ENCODE measurements around the gene SLC16A5.

The SLC16A5 gene

DNA sequence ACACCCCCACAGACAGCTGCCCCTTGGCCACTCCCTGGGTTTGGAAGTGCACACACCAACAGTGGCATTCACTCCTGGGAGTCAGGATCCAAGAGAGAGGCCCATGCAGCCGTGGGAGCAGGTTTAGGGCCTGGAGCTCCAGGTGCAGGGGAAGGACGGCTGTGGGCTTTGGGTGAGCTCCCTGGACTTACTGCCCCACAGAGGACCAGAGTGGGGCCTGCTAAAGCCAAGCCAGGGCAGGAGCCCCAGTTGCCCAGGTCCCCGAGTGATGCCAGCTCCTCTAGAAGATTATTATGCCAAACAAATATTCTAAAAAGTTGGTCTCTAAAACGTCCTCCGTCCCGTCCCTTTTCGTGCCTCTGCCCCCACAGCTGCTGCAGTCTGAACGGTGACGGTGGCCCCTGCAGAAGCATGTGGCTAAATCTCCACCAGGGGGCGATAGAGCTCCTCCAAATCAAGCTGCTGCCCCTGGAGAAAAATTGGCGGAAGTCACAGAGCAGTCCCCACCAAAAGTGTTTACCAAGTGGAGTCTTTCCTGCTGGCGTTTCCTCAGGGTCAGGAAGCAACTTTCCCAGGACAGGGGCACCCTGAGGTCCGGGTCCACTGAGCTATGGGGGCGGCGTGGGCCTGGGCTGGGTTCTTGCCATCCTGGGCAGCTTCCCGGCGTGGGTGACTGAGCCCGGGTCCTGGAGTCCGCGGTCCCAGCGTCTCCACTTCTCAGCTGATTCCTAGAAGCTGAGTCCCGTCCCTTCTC, 26.2 kb downstream of the SLC16A5 start:
- H3K23ac ChIP-seq (ENCODE audit: low read length), result no peak overlapping the region
- H3K4me2 ChIP-seq (ENCODE audit: low read length), result peak overlapping the region; percentile 13
- no peak overlapping the region for H3K4me3 ChIP-seq (ENCODE audit: low read length)
- H3K79me2 ChIP-seq (ENCODE audit: control insufficient read depth, insufficient read depth, low read length), result no peaks in the 10 kb centered on the region
- H4K8ac ChIP-seq (ENCODE audit: low read depth, low read length), result no peak overlapping the region
- H2BK5ac ChIP-seq (ENCODE audit: low read length), result peak overlapping the region; percentile 20
- peak overlapping the region; percentile 58 for H3K9ac ChIP-seq (ENCODE audit: low read length)
- no peak overlapping the region for H2BK120ac ChIP-seq (ENCODE audit: low read depth, low read length)
- H2AK5ac ChIP-seq (ENCODE audit: low read length), result no peak overlapping the region
- no peak overlapping the region for H3K27ac ChIP-seq (ENCODE audit: low read depth, low read length)
- H2BK15ac ChIP-seq (replicated peaks; ENCODE audit: low read depth), result no peak overlapping the region
- WGBS (ENCODE audit: extremely low coverage, insufficient coverage, low lambda C conversion rate), result no CpG with 5 or more reads among the region's 22 CpGs
- H3K36me3 ChIP-seq (ENCODE audit: control insufficient read depth, insufficient read depth, low read length), result no peaks in the 10 kb centered on the region
- H3K4ac ChIP-seq (ENCODE audit: low read depth, low read length), result no peak overlapping the region
- DNase-seq, result peak; percentile 91
- H3K56ac ChIP-seq (ENCODE audit: low read length), result peak overlapping the region; percentile 66
- no peak overlapping the region for H3K18ac ChIP-seq (ENCODE audit: low read length)
- H3K4me1 ChIP-seq (ENCODE audit: control insufficient read depth, low read depth, low read length), result no peaks in the 10 kb centered on the region
- H3K79me1 ChIP-seq (ENCODE audit: low read length), result peaks cover 9% of the 10 kb centered on the region
- no peak overlapping the region for H4K5ac ChIP-seq (ENCODE audit: low read length)
- no peaks in the 10 kb centered on the region for H3K27me3 ChIP-seq (ENCODE audit: insufficient read depth, low read length, poor library complexity)

DNA sequence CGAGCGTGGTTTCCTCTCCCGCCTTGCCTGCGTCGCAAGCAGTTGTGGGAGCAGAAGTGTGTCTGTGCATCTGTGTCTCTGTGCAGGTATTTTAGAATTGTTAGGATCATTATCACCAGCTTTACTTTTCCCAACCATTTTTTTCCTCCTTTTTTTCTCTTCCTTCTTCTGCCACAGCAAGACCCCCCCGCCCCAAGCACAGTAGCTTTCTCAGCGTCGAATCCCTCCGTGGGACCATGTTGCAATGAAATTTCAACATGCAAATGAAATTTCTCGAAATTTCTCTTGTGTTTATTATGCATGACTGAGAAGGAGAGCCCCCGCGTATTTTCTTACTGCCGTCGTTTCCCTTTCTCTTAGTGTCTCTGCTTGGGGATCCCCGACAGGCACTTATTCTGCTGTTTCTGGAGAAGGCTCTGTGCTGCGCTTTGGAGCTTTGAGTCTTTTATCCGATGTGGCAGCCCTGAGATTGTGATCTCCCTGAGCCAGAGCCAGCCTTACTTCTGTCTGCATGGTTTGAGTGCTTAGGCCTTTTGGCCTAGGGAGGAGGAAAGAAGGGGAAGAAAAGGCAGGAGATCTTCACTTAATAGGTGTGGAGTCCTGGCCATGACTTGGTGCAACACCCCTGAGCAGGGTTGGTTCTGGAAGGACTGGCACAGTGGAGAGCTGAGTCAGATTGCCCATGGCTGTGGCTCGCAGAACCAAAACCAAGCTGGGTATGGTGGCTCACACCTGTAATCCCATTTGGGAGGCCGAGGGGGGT, 27.0 kb downstream of the SLC16A5 start:
- DNase-seq, result no peak
- no peaks in the 10 kb centered on the region for H3K79me2 ChIP-seq (ENCODE audit: control insufficient read depth, insufficient read depth, low read length)
- H3K36me3 ChIP-seq (ENCODE audit: control insufficient read depth, insufficient read depth, low read length), result no peaks in the 10 kb centered on the region
- peaks cover 9% of the 10 kb centered on the region for H3K79me1 ChIP-seq (ENCODE audit: low read length)
- no CpG with 5 or more reads among the region's 19 CpGs for WGBS (ENCODE audit: extremely low coverage, insufficient coverage, low lambda C conversion rate)
- no peak overlapping the region for H4K5ac ChIP-seq (ENCODE audit: low read length)
- no peaks in the 10 kb centered on the region for H3K4me1 ChIP-seq (ENCODE audit: control insufficient read depth, low read depth, low read length)
- no peak overlapping the region for H3K4me2 ChIP-seq (ENCODE audit: low read length)
- H2AK5ac ChIP-seq (ENCODE audit: low read length), result no peak overlapping the region
- no peak overlapping the region for H3K4ac ChIP-seq (ENCODE audit: low read depth, low read length)
- no peak overlapping the region for H3K18ac ChIP-seq (ENCODE audit: low read length)
- H2BK5ac ChIP-seq (ENCODE audit: low read length), result peak overlapping the region; percentile 20
- no peaks in the 10 kb centered on the region for H3K27me3 ChIP-seq (ENCODE audit: insufficient read depth, low read length, poor library complexity)
- no peak overlapping the region for H3K4me3 ChIP-seq (ENCODE audit: low read length)
- H2BK15ac ChIP-seq (replicated peaks; ENCODE audit: low read depth), result no peak overlapping the region
- peak overlapping the region; percentile 66 for H3K56ac ChIP-seq (ENCODE audit: low read length)
- peak overlapping the region; percentile 58 for H3K9ac ChIP-seq (ENCODE audit: low read length)
- H3K23ac ChIP-seq (ENCODE audit: low read length), result no peak overlapping the region
- H3K27ac ChIP-seq (ENCODE audit: low read depth, low read length), result no peak overlapping the region
- H2BK120ac ChIP-seq (ENCODE audit: low read depth, low read length), result no peak overlapping the region
- H4K8ac ChIP-seq (ENCODE audit: low read depth, low read length), result no peak overlapping the region

DNA sequence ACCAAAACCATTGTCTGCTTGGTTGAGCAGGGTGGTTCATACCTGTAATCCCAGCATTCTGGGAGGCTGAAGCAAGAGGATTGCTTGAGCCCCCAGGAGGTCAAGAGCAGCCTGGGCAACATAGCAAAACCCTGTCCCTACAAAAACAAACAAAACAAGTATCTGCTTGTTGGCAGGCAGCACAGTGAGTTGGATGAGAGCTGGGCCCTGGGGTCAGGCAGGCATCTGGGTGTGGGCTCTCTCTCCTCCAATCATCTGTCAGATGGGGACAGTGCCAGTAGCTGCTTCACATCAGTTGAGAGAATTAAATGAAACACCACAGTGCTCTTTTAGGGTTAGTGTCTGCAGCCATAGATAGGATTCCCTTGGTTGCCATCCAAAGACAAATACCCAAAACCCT, 27.8 kb downstream of the SLC16A5 start:
- no peak overlapping the region for H2BK120ac ChIP-seq (ENCODE audit: low read depth, low read length)
- no peak overlapping the region for H3K4me3 ChIP-seq (ENCODE audit: low read length)
- no peak overlapping the region for H2AK5ac ChIP-seq (ENCODE audit: low read length)
- H3K27ac ChIP-seq (ENCODE audit: low read depth, low read length), result no peak overlapping the region
- H3K4ac ChIP-seq (ENCODE audit: low read depth, low read length), result no peak overlapping the region
- H3K23ac ChIP-seq (ENCODE audit: low read length), result no peak overlapping the region
- H3K27me3 ChIP-seq (ENCODE audit: insufficient read depth, low read length, poor library complexity), result no peaks in the 10 kb centered on the region
- no peaks in the 10 kb centered on the region for H3K79me2 ChIP-seq (ENCODE audit: control insufficient read depth, insufficient read depth, low read length)
- H3K4me1 ChIP-seq (ENCODE audit: control insufficient read depth, low read depth, low read length), result no peaks in the 10 kb centered on the region
- H3K4me2 ChIP-seq (ENCODE audit: low read length), result no peak overlapping the region
- H3K36me3 ChIP-seq (ENCODE audit: control insufficient read depth, insufficient read depth, low read length), result peaks cover 2% of the 10 kb centered on the region
- H2BK15ac ChIP-seq (replicated peaks; ENCODE audit: low read depth), result no peak overlapping the region
- no peak overlapping the region for H3K18ac ChIP-seq (ENCODE audit: low read length)
- H3K79me1 ChIP-seq (ENCODE audit: low read length), result peaks cover 9% of the 10 kb centered on the region
- no peak for DNase-seq
- no peak overlapping the region for H4K5ac ChIP-seq (ENCODE audit: low read length)
- H4K8ac ChIP-seq (ENCODE audit: low read depth, low read length), result no peak overlapping the region
- no peak overlapping the region for H3K56ac ChIP-seq (ENCODE audit: low read length)
- no peak overlapping the region for H3K9ac ChIP-seq (ENCODE audit: low read length)
- no peak overlapping the region for H2BK5ac ChIP-seq (ENCODE audit: low read length)

DNA sequence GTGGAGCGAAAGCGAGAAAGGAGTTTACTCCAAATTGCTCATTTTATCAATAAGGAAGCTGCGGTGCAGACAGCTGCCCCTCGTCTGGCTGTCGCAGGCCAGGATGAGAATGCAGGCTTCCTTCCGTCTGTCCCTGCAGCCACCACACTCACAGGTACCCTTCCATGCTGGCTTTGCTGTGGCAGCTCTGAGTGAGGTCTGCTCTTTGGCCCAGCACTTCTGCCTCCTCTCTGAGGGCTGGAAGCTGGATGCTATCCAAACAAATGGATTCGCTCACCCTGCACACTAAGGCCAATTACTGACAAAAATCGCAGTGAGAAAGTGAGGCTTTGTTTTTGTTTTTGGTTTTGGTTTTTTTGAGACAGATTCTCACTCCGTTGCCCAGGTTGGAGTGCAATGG, 29.0 kb downstream of the SLC16A5 start:
- Histone ChIP-seq H3K4ac (ENCODE audit: low read depth, low read length) (no peak overlapping the region), H3K27me3 (ENCODE audit: insufficient read depth, low read length, poor library complexity) (no peaks in the 10 kb centered on the region), H3K4me1 (ENCODE audit: control insufficient read depth, low read depth, low read length) (no peaks in the 10 kb centered on the region), H3K4me3 (ENCODE audit: low read length) (no peak overlapping the region), H2BK120ac (ENCODE audit: low read depth, low read length) (no peak overlapping the region), H3K4me2 (ENCODE audit: low read length) (no peak overlapping the region), H4K8ac (ENCODE audit: low read depth, low read length) (no peak overlapping the region), H3K56ac (ENCODE audit: low read length) (no peak overlapping the region), H3K79me1 (ENCODE audit: low read length) (peaks cover 9% of the 10 kb centered on the region), H2BK15ac (replicated peaks; ENCODE audit: low read depth) (no peak overlapping the region), H4K5ac (ENCODE audit: low read length) (no peak overlapping the region), H3K18ac (ENCODE audit: low read length) (no peak overlapping the region), H2BK5ac (ENCODE audit: low read length) (no peak overlapping the region), H3K27ac (ENCODE audit: low read depth, low read length) (no peak overlapping the region), H2AK5ac (ENCODE audit: low read length) (no peak overlapping the region), H3K23ac (ENCODE audit: low read length) (no peak overlapping the region), H3K9ac (ENCODE audit: low read length) (no peak overlapping the region), H3K36me3 (ENCODE audit: control insufficient read depth, insufficient read depth, low read length) (peaks cover 2% of the 10 kb centered on the region), H3K79me2 (ENCODE audit: control insufficient read depth, insufficient read depth, low read length) (no peaks in the 10 kb centered on the region)
- no CpG with 5 or more reads among the region's 9 CpGs for WGBS (ENCODE audit: extremely low coverage, insufficient coverage, low lambda C conversion rate)
- DNase-seq, result no peak

DNA sequence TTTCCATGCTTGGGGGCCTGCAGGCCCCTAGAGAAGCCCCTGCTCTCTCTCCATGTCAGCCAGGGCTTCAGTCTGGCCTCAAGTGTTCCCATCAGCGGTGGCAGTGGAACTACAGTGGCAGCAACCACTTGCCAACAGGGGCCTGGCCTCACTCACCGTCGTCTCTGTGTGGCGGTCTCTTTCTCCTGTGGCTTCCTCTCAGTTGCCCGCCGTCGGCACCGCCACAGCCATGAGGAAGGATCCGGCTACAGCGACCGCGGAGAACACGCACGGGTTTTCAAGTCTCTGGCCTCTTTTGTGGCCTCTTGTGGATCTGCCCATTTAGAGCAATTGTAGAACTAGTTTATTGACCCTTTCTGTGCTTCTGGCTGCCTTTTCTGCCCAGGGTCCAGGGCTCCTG, 30.6 kb downstream of the SLC16A5 start:
- H4K8ac ChIP-seq (ENCODE audit: low read depth, low read length), result no peak overlapping the region
- no peak overlapping the region for H2AK5ac ChIP-seq (ENCODE audit: low read length)
- peaks cover 2% of the 10 kb centered on the region for H3K36me3 ChIP-seq (ENCODE audit: control insufficient read depth, insufficient read depth, low read length)
- no peak overlapping the region for H3K4me2 ChIP-seq (ENCODE audit: low read length)
- no peak overlapping the region for H3K18ac ChIP-seq (ENCODE audit: low read length)
- no peak overlapping the region for H3K4ac ChIP-seq (ENCODE audit: low read depth, low read length)
- no peaks in the 10 kb centered on the region for H3K4me1 ChIP-seq (ENCODE audit: control insufficient read depth, low read depth, low read length)
- no peak overlapping the region for H2BK15ac ChIP-seq (replicated peaks; ENCODE audit: low read depth)
- H3K4me3 ChIP-seq (ENCODE audit: low read length), result no peak overlapping the region
- H3K27me3 ChIP-seq (ENCODE audit: insufficient read depth, low read length, poor library complexity), result no peaks in the 10 kb centered on the region
- no peak for DNase-seq
- H3K79me1 ChIP-seq (ENCODE audit: low read length), result peaks cover 6% of the 10 kb centered on the region
- H3K9ac ChIP-seq (ENCODE audit: low read length), result no peak overlapping the region
- no peak overlapping the region for H3K56ac ChIP-seq (ENCODE audit: low read length)
- no peak overlapping the region for H3K23ac ChIP-seq (ENCODE audit: low read length)
- WGBS (ENCODE audit: extremely low coverage, insufficient coverage, low lambda C conversion rate), result no CpG with 5 or more reads among the region's 14 CpGs
- no peak overlapping the region for H3K27ac ChIP-seq (ENCODE audit: low read depth, low read length)
- H2BK5ac ChIP-seq (ENCODE audit: low read length), result no peak overlapping the region
- no peak overlapping the region for H4K5ac ChIP-seq (ENCODE audit: low read length)
- H2BK120ac ChIP-seq (ENCODE audit: low read depth, low read length), result no peak overlapping the region
- H3K79me2 ChIP-seq (ENCODE audit: control insufficient read depth, insufficient read depth, low read length), result no peaks in the 10 kb centered on the region

Data from mesendoderm (in vitro differentiated cells).